B cell (primary cell): ENCODE data around the gene MRPL20.

Experiments
- EZH2 ChIP-seq: IDR thresholded peaks from 2 replicates; pipeline ENCODE4 v1.6.1; 2012; ENCODE audit warnings: borderline replicate concordance, low read depth, mild to moderate bottlenecking, moderate library complexity, low read length; ENCODE audit not compliant: insufficient read depth, poor library complexity, severe bottlenecking
- TF ChIP-seq, protein P1 (sequence below): fragments of 200-600 bp; IDR thresholded peaks from one replicate; pipeline ENCODE4 v1.8.0; 2022; ENCODE audit warnings: antibody characterized with exemption, mild to moderate bottlenecking

DNA sequence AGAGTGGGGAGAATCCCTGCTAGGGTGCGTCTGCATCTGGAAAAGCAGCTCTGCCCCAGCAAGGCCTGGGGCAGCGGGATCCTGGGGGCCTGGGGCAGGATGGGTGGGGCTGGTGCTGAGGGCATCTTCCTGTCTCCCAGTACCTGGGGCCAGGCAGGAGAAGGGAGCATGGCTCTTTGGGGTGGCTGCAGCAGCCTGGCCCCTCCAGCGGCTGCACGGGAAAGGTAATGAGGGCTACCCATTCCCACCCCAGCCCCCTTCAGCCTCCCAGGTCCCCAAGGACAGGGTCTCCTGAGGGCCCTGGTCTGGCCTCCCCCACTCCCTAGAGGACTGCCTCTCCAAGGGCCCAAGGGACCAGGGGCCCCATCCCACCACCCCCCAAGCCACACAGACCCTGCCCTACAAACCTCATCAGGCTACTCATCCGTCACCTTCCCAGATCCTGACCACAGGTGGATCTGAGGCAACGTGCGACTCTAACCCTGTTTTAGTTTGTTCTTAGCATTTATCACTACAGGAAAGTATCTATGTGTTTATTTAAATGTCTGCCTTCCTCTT is 14.9 kb upstream of the MRPL20 start:
- TF ChIP-seq, protein P1, sequence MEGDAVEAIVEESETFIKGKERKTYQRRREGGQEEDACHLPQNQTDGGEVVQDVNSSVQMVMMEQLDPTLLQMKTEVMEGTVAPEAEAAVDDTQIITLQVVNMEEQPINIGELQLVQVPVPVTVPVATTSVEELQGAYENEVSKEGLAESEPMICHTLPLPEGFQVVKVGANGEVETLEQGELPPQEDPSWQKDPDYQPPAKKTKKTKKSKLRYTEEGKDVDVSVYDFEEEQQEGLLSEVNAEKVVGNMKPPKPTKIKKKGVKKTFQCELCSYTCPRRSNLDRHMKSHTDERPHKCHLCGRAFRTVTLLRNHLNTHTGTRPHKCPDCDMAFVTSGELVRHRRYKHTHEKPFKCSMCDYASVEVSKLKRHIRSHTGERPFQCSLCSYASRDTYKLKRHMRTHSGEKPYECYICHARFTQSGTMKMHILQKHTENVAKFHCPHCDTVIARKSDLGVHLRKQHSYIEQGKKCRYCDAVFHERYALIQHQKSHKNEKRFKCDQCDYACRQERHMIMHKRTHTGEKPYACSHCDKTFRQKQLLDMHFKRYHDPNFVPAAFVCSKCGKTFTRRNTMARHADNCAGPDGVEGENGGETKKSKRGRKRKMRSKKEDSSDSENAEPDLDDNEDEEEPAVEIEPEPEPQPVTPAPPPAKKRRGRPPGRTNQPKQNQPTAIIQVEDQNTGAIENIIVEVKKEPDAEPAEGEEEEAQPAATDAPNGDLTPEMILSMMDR: no peak
- TF ChIP-seq EZH2: no peak
